Osteoblast (primary cell): ENCODE results near the gene DDX60. TPM values are rescaled to one million over a fixed set of nuclear protein-coding genes. Genes with fewer than 3 reads are reported as not detected.

Experiments used
- DNase-seq: peaks from one replicate; pipeline ENCODE4 v3.0.0; 2011; ENCODE audit warnings: low spot score, mixed read lengths; ENCODE audit not compliant: insufficient read length; ENCODE audit errors: missing footprints
- H2AFZ ChIP-seq: 2 replicates; pipeline ENCODE4 v1.6.0; 2011; ENCODE audit warnings: mild to moderate bottlenecking, low read length
- H3K27ac ChIP-seq: 2 replicates; pipeline ENCODE4 v1.5.1; 2011; ENCODE audit warnings: mild to moderate bottlenecking, low read depth, low read length, moderate library complexity
- H3K27me3 ChIP-seq: 2 replicates; pipeline ENCODE4 v1.6.0; 2012; ENCODE audit warnings: mild to moderate bottlenecking, control low read depth, inconsistent platforms, low read length, moderate library complexity; ENCODE audit not compliant: insufficient read depth
- H3K36me3 ChIP-seq: 2 replicates; pipeline ENCODE4 v1.5.1; 2011; ENCODE audit warnings: mild to moderate bottlenecking, low read length, control low read depth, moderate library complexity; ENCODE audit not compliant: insufficient read depth
- H3K4me1 ChIP-seq: 2 replicates; pipeline ENCODE4 v1.5.1; 2011; ENCODE audit warnings: mild to moderate bottlenecking, low read length, control low read depth, moderate library complexity; ENCODE audit not compliant: insufficient read depth
- H3K4me2 ChIP-seq: 2 replicates; pipeline ENCODE4 v1.6.0; 2011; ENCODE audit warnings: mild to moderate bottlenecking, low read length; ENCODE audit not compliant: insufficient read depth
- H3K4me3 ChIP-seq: fragments of 200-600 bp; sonication (generic); 3 replicates; pipeline ENCODE4 v1.5.1; 2012; ENCODE audit warnings: mild to moderate bottlenecking, low read length, inconsistent platforms; ENCODE audit not compliant: insufficient read depth
- H3K79me2 ChIP-seq: 2 replicates; pipeline ENCODE4 v1.6.0; 2012; ENCODE audit warnings: mild to moderate bottlenecking, low read length, control low read depth, inconsistent platforms; ENCODE audit not compliant: insufficient read depth
- H3K9me3 ChIP-seq: 2 replicates; pipeline ENCODE4 v1.5.1; 2011; ENCODE audit warnings: low read depth, low read length, control low read depth
- H4K20me1 ChIP-seq: 2 replicates; pipeline ENCODE4 v1.6.0; 2012; ENCODE audit warnings: mild to moderate bottlenecking, low read length, control low read depth; ENCODE audit not compliant: insufficient read depth
- total RNA-seq: library from RNA; depleted of rRNA; stranded (reverse); fragments of >200 nt; gene quantifications from 2 replicates; pipeline ENCODE4 v1.2.3, GENCODE V29; 2012
- TF ChIP-seq, protein P1 (sequence below): IDR thresholded peaks from 2 replicates; pipeline ENCODE4 v1.5.1; 2011; ENCODE audit warnings: mild to moderate bottlenecking, low read depth, low read length, moderate library complexity; ENCODE audit errors: extremely low read depth

The DDX60 gene
- total RNA-seq, 1 donor: 19.5 TPM

DNA sequence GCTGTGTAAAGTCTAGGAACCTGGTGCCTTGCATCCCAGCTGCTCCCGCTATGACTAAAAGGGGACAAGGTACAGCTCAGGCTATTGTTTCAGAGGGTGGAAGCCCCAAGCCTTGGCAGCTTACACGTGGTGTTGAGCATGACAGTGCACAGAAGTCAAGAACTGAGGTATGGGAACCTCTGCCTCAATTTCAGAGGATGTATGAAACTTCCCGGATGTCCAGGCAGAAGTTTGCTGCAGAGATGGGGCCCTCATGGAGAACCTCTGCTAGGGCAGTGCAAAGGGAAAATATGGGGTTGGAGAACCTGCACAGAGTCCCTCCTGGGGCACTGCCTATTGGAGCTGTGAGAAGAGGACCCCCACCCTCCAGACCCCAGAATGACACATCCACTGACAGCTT lies 76.6 kb downstream of the DDX60 start:
- H4K20me1 ChIP-seq: no peaks in the 10 kb centered on the region
- H2AFZ ChIP-seq: no peak overlapping the region
- no peak for DNase-seq
- TF ChIP-seq, protein P1, sequence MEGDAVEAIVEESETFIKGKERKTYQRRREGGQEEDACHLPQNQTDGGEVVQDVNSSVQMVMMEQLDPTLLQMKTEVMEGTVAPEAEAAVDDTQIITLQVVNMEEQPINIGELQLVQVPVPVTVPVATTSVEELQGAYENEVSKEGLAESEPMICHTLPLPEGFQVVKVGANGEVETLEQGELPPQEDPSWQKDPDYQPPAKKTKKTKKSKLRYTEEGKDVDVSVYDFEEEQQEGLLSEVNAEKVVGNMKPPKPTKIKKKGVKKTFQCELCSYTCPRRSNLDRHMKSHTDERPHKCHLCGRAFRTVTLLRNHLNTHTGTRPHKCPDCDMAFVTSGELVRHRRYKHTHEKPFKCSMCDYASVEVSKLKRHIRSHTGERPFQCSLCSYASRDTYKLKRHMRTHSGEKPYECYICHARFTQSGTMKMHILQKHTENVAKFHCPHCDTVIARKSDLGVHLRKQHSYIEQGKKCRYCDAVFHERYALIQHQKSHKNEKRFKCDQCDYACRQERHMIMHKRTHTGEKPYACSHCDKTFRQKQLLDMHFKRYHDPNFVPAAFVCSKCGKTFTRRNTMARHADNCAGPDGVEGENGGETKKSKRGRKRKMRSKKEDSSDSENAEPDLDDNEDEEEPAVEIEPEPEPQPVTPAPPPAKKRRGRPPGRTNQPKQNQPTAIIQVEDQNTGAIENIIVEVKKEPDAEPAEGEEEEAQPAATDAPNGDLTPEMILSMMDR: no peak
- H3K4me2 ChIP-seq: no peak overlapping the region
- H3K36me3 ChIP-seq: no peaks in the 10 kb centered on the region
- no peaks in the 10 kb centered on the region for H3K27me3 ChIP-seq
- no peak overlapping the region for H3K27ac ChIP-seq
- no peaks in the 10 kb centered on the region for H3K4me1 ChIP-seq
- H3K9me3 ChIP-seq: peaks cover 4% of the 10 kb centered on the region
- H3K4me3 ChIP-seq: no peak overlapping the region
- H3K79me2 ChIP-seq: no peaks in the 10 kb centered on the region

- TF ChIP-seq, protein P1: no peak
- Histone ChIP-seq H3K36me3 (no peaks in the 10 kb centered on the region), H3K4me2 (no peak overlapping the region), H3K27ac (no peak overlapping the region), H3K4me1 (no peaks in the 10 kb centered on the region), H3K4me3 (no peak overlapping the region), H4K20me1 (no peaks in the 10 kb centered on the region), H3K27me3 (no peaks in the 10 kb centered on the region), H3K9me3 (peaks cover 4% of the 10 kb centered on the region), H2AFZ (no peak overlapping the region), H3K79me2 (no peaks in the 10 kb centered on the region)
- DNase-seq: no peak
Observed at GRCh38 chr4:168240821-168241220, 77.7 kb downstream of the DDX60 start.

DNA sequence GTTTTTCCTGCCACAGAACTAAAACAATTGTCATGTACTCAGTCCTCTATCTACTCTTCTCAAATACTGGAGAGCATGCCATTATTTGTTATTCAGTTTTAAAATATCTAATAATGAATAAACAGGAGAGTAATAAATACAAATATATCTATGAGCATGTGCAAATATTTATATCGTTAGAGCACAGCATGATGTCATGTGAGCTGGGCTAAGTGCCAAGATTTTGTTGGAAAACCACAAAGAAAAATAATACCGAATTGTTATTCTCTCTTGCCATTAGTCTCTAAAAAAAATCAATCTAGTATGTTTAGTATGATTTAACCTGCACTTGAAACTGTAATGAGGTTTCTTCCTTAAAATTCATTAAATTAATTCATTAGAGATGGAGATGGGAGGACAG lies 97.3 kb downstream of the DDX60 start:
- peaks cover 21% of the 10 kb centered on the region for H3K4me1 ChIP-seq
- TF ChIP-seq, protein P1: no peak
- H4K20me1 ChIP-seq: no peaks in the 10 kb centered on the region
- DNase-seq: no peak
- H3K4me2 ChIP-seq: peak overlapping the region; percentile 7
- no peak overlapping the region for H2AFZ ChIP-seq
- H3K27me3 ChIP-seq: no peaks in the 10 kb centered on the region
- H3K36me3 ChIP-seq: no peaks in the 10 kb centered on the region
- H3K27ac ChIP-seq: peak overlapping the region; percentile 58
- no peaks in the 10 kb centered on the region for H3K9me3 ChIP-seq
- no peaks in the 10 kb centered on the region for H3K79me2 ChIP-seq
- no peak overlapping the region for H3K4me3 ChIP-seq

DNA sequence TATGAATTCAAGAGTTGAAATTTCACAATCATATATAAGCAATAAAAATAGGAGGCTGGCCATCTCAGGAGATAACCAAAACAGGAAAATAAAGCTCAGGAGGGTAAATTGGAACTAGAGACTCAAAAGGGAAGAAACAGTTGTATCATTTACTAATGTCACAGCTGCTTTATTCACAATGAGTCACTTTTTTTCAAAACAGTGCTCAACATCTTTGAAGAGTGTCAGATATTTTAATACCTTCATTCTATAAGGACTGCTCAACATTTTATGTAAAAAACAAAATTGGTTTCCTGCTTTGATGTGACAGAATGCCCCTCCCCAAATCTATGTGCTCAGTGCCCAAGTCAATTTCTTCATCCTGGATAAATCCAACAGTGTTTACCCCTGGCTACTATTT lies 97.7 kb downstream of the DDX60 start:
- Histone ChIP-seq H3K4me1 (peaks cover 21% of the 10 kb centered on the region), H4K20me1 (no peaks in the 10 kb centered on the region), H3K36me3 (no peaks in the 10 kb centered on the region), H3K9me3 (no peaks in the 10 kb centered on the region), H3K27me3 (no peaks in the 10 kb centered on the region), H2AFZ (no peak overlapping the region), H3K27ac (peak overlapping the region; percentile 58), H3K79me2 (no peaks in the 10 kb centered on the region), H3K4me2 (peak overlapping the region; percentile 7), H3K4me3 (no peak overlapping the region)
- TF ChIP-seq, protein P1: no peak
- no peak for DNase-seq
